GM18498 (cell line): ENCODE measurements around the gene DMRT1.

Source experiments
- ATAC-seq: cut with Tn5 transposase; IDR thresholded peaks from one replicate; pipeline ENCODE4 v1.9.1; 2021; ENCODE audit warnings: mild to moderate bottlenecking, moderate library complexity; ENCODE audit not compliant: unreplicated experiment

The DMRT1 gene

DNA sequence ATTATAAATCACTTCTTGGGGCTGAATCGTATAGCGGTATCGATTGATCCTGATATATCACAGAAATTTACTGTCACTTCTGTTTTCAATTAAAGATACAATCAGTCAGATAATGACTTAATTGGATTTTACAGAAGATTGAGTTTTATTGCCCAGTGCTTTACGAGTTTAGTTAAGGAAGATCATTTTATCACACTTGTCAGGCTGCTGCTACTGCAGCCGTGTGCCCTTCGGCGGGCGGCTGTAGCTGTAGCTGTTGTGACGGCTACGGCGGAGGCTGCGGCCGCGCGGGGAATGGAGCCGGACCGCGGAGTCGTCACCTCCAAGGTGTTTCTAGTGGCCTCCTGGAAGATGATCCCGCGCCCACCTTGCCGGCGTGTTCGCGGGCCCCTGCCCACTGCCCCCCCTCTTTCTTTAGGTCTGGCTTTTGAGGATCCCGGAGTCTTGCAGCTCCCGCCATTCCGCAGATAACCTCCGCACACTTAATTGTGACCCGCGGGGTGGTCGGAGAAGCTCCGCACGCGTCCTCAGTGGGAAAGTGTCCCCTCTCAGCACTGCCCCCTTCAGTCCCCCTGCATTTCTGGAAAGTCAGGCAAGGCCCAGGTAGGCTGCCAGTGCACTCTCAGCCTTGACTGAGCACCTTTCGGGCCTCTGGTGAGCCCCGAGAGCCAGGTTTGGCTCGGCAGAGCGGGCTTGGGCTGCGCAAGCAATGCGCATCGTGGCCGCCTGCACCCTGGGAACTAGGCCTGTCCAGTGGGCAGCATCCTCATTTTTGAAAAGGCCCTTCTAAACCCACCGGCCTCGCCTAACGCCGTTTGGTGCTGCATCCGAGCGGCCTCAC lies 128.0 kb downstream of the DMRT1 start:
- no peak for ATAC-seq

DNA sequence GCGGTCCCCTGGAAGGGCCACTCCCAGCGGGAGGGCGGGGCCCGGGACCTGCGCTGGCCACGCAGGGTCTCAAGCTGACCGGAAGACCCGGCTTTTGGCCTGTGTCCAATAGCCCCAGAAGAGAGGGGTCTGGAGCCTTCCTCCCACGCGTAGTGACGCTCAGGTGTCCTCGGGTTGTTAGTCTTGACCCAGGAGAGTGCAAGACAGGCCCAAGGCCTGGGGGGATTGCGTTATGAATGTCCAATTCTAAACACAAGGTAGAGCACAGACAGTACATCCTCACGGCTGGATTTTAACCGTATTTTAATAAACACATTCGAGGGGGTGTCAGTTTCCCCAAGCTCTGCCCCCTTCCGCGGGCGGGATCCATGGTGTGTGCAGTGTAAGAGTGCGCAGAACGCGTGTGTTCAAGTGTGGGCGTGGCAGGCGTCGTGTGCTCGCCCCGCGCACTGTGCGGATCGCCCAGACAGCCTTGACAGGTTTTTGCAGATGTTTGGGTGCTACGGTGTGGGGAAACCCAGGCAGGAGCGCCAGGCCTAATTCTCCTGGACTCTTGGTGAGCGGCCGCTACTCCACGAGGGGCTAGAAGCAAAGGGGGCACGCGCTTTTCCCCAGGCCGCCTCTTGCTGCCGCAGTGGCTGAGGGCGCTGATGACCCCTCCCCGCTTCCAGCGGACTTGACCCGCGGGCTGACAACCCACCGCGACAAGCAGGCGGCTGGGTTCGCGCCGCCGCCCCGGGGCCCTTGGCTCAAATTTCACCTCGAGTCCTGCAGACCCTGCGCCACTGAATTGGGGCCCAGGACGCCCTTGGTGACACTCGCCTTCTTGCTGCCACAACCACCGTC lies 128.9 kb downstream of the DMRT1 start:
- ATAC-seq: no peak

DNA sequence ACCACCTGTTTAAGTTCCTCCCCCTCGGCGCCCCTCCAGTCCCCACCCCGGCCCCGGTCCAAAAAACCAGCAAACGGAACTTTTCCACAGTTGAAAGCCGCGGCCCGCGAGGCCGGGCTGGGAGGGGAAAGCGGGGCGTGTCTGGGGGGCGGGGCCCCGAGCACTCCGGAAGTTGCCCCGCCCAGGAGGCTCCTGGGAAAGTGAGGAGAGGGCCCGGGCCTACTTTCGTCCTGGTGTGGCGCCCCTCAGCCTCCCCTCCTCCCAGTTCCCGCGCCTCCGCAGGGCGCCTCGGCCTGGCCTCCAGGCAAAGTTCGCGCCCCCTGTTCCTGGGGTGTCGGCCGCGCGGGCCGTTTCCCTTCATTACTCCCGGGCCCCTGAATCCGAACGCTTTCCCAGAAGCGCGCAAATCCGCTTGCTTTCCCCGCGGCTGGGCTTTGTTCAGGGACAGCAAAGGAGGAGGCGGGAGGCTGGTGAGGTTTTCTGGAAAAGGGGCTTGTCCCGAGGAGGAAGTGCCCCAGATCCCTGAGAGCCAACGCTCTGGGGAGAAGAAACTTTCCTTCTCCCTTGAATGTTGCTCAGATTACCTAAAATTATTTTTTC lies 130.5 kb downstream of the DMRT1 start:
- ATAC-seq: no peak

- no peak for ATAC-seq
Observed at GRCh38 chr9:972501-973294, 131.2 kb downstream of the DMRT1 start.

DNA sequence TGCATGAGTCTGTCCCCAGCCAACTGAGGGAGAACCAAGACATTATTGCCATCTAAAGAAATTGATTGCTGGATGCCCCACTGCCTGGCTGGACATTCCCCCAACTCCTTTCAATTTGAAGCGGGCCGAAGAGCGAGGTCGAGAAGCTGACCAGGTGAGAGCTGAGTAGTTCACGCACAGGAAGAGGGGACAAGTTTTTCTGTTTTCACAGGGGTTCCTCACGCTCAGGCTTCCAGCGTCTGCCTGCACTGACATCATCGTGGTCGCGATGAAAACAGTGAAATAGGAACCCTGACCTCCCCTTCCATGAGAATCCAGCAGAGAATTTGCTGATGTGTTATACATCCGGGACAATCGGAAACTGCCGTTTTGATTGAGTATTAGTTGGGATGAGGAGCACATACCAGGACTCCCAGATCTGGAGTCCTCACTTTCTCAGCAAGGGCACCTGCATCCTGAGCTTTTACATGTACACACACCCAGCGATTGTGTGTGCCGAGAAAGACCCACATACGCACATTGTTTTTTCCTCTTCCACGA lies 131.9 kb downstream of the DMRT1 start:
- ATAC-seq: no peak

GRCh38 chr9:974031-974995 lies 132.8 kb downstream of the DMRT1 start:
- ATAC-seq: no peak

DNA sequence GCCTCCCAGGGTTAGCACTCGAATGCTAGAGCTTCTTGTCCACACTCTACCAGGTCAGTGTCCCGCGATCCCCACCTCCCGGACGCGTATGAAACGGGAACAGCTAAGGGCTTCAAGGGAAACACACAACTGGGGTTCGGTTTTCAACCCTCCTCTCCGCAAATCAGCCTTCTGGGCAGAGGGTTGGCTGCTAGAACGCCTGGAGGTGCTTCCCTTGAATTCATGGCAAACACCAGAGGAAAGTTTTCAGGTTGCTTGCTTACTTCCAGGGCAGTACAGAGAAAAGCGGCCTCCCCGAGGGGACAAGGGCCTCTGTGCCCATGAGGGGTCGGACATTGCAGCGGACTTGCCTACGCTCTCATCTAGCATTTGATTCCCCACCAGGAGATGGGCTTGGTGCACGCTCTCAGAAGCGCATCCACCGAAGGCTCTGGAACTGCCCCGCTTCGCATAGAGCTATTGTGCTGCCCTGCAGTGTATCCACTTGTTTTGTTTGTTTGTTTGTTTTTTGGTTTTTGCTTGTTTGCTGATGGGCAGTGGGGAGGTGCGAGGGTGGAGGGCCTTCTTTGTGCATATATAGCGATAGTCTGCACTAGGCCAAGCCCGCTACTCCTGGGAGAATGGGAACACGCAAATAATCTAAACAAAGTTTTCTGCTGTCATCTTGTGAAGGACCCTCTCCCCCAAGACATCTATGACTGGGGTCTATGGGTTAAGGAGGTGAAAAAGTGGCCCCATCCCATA lies 133.7 kb downstream of the DMRT1 start:
- ATAC-seq: no peak

GRCh38 chr9:975740-976257 lies 134.3 kb downstream of the DMRT1 start:
- no peak for ATAC-seq

DNA sequence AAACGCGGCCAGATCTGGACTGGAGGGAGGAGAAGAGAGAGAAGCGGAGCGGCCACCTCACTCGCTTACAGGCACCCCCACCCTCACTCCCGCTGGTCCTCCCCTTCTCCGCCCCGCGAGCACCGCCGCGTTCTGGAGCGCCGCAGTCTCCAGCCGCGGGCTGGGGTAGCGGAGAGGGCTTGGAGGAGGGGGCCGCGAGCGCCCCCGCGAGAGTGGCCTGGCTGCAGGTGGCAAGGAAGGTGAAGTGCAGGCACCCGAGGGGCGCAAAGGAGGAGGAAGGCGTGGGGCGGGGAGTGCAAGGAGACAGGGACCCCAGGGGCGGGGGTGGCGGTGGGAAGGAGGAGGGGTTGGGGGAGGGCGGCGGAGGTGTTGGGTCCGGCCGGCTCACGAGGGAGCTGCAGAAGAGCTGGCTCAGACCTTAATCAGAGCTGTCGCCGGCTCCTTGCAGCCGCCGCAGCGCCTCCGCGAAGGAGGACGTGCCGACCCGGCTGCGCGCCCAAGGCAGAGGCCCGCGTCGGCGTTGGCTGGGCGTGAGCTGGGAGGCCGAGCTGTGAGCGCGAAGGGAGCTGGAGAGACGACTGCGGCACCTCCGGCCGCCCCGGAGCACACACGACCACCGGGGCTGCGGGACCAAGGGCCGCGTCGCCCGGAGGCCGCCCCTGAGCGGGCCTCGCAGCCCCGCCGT lies 134.9 kb downstream of the DMRT1 start, which contains the start of gene DMRT3:
Gene DMRT3, plus strand, starts transcription at position 398 of the 685 bp plus-strand sequence. CDS start 347 bp downstream, outside the sequence.
- ATAC-seq: no peak

GRCh38 chr9:976943-977837 lies 135.7 kb downstream of the DMRT1 start:
- no peak for ATAC-seq

GRCh38 chr9:977838-978830 lies 136.6 kb downstream of the DMRT1 start:
- no peak for ATAC-seq

GRCh38 chr9:979983-980382 lies 138.5 kb downstream of the DMRT1 start:
- no peak for ATAC-seq

GRCh38 chr9:980640-981039 lies 139.1 kb downstream of the DMRT1 start:
- no peak for ATAC-seq

DNA sequence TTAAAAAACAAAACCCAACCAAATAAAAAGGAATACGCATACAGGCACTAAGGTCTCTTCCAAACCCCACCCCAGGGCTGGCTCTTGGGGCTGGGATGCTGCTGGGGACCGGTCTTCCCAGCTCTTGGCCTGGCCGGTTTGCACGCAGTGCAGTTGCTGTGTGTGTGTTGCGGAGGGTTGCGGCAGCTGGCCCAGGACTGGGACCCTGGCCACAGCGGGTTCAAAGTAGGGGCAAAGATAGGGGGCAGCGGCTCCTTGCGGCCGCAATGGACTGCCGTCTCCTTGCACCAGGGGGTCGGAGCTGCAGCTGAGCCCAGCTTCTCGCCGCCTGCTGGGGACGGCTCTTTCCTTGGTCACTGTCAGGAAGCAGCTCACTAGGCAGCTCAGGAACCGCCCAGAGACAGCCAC lies 140.0 kb downstream of the DMRT1 start:
- ATAC-seq: no peak

DNA sequence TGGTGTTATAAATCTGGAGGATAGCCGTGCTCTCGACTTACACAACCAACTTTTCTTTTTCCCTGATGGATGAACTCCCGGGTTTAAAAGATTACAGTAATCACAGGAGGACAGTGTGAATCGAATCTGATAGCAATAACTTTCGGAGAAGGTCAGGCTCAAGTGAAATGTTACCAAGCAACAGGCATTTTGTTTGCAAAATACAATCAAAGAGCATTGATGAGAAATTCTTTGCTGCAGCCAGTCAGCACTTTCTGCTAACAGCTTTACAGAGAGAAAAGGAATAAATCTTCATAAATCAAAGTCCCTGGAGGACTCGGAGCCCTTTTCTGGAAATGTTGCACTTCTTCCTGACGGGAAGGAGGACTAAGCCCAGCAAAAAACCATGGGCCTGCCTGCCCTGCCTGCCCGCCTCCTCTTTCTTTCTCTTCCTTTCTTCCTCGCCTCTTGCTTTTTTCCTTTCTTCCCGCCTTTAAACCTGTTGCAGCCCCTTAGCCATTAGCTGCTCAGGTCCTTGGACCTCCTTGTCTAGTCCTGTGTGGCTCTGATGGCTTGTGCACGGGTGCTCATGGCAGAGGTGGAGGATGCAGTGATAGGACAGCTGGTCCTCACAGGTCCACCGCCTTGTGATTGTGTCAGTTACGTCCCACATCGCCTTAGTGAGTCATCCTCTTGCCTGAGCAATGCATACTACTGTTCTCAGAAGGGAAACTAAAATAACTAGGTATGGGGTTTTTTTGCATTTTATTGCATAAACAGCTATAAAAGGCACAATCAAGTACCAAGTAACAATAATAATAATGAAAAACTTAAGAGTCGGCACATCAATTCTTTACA lies 141.1 kb downstream of the DMRT1 start:
- ATAC-seq: no peak
